ENCODE data around the gene OGFR.

The OGFR gene

DNA sequence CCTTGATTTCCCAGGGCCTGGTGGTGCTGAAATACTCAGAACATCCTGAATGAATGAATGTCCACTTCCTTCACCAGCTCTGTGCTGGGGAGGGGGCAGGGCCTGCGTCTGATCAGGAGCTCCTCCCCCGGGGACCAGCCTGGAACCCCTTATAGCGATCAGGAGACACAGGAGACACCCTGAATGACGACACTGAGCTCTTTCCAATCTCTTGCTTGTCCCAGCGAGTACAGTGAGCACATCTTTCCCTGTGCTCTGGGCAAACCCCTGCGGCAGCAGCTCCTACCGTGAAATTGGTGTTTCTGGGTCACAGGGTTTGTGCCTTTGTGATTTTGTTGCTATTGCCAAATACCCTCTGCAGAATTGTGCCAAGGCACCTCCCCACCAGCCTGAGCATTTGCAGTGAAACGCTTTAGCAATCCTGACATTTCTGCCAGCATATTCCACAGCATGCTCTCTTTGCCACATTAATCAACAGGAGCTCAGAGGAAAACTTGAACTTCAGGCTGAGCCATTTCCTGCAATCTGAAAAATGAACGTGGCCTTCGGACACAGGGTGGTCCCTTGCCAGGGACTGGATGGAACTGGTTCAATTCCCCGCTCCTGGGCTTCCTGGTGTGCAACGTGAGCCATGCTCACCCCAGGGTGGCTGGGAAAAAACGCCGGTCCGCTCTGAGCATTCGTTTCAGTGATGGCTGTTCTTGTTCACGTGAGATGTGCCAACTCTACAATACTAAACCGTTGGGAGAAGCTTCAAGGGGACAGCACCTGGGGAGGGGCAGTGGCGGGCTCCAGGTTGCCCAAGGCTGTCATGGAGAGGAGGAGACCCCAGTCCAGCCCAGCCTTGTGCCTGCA, 31.4 kb upstream of the OGFR start:
- TF ChIP-seq, protein P1, sequence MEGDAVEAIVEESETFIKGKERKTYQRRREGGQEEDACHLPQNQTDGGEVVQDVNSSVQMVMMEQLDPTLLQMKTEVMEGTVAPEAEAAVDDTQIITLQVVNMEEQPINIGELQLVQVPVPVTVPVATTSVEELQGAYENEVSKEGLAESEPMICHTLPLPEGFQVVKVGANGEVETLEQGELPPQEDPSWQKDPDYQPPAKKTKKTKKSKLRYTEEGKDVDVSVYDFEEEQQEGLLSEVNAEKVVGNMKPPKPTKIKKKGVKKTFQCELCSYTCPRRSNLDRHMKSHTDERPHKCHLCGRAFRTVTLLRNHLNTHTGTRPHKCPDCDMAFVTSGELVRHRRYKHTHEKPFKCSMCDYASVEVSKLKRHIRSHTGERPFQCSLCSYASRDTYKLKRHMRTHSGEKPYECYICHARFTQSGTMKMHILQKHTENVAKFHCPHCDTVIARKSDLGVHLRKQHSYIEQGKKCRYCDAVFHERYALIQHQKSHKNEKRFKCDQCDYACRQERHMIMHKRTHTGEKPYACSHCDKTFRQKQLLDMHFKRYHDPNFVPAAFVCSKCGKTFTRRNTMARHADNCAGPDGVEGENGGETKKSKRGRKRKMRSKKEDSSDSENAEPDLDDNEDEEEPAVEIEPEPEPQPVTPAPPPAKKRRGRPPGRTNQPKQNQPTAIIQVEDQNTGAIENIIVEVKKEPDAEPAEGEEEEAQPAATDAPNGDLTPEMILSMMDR (IDR thresholded peaks at IDR 0.05; ENCODE audit: control insufficient read depth, insufficient read depth, low read depth, low read length, missing control alignments) = no peak
- DNase-seq (ENCODE audit: low read depth) = no peak
- H3K4me3 ChIP-seq (ENCODE audit: control insufficient read depth, low read depth, low read length) = no peak overlapping the region

GRCh38 chr20:62773845-62774714, 30.6 kb upstream of the OGFR start:
- TF ChIP-seq, protein P1 (IDR thresholded peaks at IDR 0.05; ENCODE audit: control insufficient read depth, insufficient read depth, low read depth, low read length, missing control alignments) = no peak
- no peak for DNase-seq (ENCODE audit: low read depth)
- no peak overlapping the region for H3K4me3 ChIP-seq (ENCODE audit: control insufficient read depth, low read depth, low read length)

DNA sequence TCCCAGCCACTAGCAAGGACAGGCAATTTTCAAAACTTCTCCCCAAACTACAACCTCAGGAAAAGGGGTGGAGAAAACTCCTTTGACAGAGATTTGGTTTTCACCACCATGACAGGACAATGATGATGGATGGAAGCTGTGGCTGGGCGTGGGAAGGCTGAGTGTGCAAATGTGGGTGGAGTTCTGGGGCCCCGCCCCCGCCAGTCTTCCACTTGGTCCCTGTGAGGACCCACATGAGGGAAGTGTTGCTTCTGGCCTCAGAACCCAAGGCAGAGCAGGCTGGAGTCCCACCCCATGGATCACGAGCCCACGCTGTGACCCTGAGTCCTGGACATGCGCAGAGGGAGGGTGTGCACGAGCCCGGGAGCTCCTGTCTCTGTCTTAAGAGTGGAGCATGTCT, 29.9 kb upstream of the OGFR start:
- no peak overlapping the region for H3K4me3 ChIP-seq (ENCODE audit: control insufficient read depth, low read depth, low read length)
- TF ChIP-seq, protein P1 (IDR thresholded peaks at IDR 0.05; ENCODE audit: control insufficient read depth, insufficient read depth, low read depth, low read length, missing control alignments) = no peak
- no peak for DNase-seq (ENCODE audit: low read depth)

- no peak for DNase-seq (ENCODE audit: low read depth)
- TF ChIP-seq, protein P1 (IDR thresholded peaks at IDR 0.05; ENCODE audit: control insufficient read depth, insufficient read depth, low read depth, low read length, missing control alignments) = no peak
- H3K4me3 ChIP-seq (ENCODE audit: control insufficient read depth, low read depth, low read length) = no peak overlapping the region
Observed at GRCh38 chr20:62775206-62775605, 29.4 kb upstream of the OGFR start.

DNA sequence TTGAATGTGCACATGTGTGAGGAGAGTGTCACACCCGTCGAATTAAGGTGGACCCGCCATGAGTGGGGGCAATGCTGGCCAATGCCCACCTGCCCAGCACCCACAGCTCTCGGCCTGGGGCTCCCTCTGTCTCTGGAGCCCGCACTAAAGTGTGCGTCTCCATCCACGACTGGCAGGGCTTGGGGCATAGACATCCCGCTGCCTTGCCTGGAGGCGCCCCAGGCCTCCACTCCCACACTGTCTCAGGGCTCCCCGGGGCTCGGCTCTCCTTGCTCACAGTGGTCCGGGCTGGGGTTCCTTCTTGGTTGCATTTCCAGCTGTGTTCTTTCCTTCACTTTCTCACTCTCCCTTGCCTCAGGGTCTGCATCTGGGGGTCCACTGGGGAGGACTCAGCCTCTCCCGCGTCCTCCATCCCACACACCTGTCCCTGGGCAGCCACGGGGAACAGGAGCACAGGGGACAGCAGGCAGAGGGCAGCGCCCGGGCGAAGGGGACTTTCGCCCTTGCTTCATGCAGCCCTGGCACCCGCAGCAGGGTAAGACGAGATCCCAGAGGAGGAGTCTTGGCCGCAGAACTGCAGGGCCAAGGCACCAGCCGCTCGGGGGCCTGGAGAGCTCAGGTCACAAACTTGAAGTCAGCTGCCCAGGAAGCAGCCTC, 28.5 kb upstream of the OGFR start:
- no peak overlapping the region for H3K4me3 ChIP-seq (ENCODE audit: control insufficient read depth, low read depth, low read length)
- TF ChIP-seq, protein P1 (IDR thresholded peaks at IDR 0.05; ENCODE audit: control insufficient read depth, insufficient read depth, low read depth, low read length, missing control alignments) = no peak
- no peak for DNase-seq (ENCODE audit: low read depth)

Measured in AG09309 (cell line).